DMS53 treated with DMSO at 0.1 percent for 48 hours (cell line): ENCODE measurements around the gene ZFP92.

Source experiments
- DNase-seq: peaks from one replicate; lab custom pipeline; 2025; ENCODE audit not compliant: unreplicated experiment; lab: John Stamatoyannopoulos, UW

ZFP92 gene

DNA sequence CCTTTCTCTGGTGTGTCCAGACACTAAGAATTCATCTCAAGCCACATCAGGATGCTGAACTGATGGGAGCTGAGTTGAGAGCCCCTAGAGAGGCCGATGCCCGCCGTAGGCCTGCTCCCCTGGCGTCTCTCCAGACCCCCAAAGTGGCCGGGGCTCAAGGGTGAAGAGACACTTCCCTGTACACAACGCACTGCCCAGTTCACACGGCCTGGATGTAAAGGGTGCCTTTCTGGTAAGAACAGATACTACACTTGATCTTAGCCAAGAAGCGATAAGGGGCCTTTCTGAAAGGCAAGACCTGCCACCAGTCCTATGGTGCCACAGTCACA lies 39.6 kb downstream of the ZFP92 start:
- DNase-seq = no peak

DNA sequence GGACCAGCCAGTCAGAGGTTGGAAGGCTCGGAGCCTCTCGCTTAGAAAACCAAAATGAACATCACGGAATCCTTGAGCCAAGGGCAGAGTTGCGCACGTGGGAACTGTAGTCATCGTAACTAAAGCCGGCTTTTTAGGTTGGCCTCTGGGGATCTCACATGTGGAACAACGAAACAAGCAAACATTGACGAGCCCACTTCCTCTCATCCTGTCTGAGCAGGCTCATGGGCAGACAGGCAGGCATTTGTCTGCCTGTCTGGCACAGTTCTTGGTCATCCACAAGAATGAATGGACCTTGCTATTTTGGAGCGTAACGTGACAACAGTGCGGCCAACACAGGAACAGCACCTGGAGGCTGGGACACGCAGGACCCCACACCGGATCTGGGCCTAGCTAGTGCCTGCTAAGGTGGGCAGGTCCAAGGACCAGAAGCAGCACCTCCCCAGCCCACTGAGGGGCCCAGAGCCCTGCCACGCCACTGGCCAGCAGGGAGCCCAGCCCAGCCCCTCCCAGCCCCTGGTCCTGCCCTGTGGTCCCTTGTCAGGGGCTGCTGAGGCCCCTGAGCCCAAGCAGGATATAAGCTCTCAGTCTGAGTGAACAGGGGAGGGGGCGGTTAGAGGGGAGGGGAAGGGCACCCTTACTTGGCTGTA lies 43.8 kb downstream of the ZFP92 start:
- no peak for DNase-seq

DNA sequence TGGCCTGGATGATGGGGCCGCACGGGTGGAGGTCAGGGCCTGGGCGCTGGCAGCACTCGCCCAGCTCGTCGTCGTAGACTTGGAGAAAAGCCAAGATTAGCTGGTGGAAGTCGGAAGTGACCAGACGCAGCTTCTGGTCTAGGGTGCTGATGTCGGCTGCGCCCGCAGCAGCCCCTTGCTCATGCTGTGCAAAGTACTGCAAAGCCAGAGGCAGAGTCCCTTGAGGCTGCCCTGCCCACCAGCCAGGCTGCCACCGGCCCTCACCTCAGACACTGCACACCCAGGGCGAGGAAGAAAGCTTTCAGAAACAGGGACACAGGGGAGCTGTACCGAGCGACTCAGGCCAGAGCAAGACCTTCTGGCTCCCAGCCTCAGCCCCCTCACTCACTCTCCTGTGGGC lies 44.3 kb downstream of the ZFP92 start:
- DNase-seq = no peak

DNA sequence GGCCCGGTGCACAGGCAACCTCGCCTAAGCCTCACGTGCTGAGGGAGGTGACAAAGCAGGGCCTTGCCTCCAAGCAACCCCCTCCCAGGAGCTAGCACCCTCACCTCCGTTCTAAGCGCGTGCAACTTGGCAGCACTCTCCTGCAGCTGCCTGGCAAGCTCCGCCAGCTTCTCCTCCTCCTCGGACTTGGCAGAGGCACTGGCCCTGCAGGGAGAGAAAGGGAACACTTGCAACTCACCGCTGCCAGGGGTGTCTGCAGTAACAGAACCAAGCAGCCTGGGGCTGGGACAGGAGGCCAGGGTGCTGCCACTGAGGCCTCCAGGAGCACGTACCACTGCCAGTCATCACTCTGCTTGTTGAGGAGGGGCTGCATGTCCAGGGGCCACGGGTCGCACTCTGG lies 44.9 kb downstream of the ZFP92 start:
- no peak for DNase-seq

DNA sequence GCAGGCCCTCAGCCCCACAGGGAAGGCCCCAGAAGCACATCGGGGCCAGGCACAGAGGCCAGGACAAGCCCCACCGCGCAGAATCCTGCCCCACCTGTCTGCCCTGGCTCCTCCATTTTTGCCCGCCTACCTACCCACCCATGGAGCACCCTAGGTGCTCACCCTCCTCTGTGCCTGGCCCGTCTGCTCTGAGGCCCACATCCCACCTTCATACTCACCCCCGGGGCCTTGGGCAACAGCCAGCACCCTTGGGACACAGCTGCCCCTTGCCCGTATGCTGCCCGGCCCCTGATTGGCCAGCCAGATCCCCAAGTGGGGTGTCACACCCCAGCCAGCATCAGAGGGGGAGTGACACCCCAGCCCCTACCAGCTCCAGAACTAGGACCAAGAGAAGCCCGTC lies 45.4 kb downstream of the ZFP92 start:
- no peak for DNase-seq

DNA sequence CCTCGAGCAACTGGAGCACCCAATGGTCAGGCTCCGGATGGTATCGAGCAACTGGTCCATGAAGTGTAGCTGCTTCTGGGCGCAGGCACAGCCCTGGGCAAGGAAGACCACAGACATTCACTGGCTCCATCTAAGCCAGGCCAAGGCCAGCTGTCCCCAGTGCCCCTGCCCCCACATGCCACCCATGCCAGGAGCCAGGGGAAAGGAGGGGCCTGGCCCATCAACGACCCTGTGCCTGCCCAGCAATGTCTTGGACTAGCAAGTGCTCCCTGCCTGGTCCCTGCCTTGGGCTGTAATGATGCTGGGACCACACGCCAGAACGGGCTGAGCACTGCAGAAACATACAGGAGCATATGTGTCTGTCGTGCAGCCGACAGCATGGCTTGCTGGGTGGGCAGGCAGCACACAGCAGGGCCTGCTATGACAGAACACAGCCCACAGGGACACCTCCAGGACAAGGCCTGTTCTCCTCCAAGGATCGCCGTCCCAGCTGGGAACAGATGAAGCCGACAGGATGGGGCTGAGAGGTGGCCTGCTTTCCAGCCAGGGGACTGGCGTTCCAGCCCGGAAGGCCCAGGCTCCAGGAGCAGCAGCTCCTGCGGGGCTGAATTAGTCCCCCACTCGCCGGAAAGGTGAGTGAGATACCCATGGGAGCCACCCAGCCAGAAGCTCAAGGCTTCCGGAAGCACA lies 46.0 kb downstream of the ZFP92 start:
- no peak for DNase-seq

DNA sequence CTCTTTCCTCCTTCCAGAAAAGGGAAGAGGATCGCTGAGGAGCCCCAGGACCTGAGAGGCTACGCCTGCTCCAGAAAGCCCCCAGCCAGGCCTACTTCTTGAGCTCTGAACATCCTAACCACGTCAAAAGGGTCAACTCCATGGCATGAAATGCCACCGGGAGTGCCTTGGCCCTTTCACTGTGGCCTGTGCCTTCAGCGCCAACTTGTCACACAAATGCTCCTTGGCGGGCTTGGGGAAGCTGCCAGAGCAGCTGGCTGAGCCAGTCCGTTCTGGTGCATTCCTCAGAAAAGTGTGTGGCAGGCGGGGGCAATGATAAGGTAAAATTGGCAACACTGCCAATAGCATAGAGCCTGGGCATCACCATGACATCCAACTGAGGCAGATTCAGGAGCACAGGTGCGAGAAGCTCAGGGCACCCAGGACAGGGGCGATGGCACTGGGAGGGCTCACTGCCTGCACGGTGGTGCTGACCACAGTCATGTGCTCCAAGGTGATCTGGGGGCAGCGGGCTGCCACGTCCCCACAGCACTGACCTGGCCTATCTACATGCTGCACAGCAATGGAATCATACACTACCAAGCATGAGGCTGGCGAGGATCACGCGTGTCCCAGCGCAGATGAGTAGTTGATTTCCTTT lies 46.7 kb downstream of the ZFP92 start:
- DNase-seq = no peak

DNA sequence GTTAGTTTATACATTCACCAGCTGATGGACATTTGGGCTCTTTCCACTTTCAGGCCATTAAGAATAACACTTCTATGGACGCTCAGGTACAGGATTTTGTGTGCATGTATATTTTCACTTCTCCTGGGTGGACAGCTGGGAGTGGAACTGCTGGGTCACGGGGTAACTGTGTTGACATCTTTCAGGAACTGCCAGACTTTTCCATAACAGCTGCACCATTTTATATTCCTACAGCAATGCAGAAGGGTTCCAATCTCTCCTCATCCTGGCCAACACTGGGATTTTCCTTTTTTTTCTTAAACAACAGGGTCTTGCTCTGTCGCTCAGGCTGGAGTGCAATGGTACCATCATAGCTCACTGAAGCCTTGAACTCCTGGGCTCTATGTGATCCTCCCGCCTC lies 47.2 kb downstream of the ZFP92 start:
- DNase-seq = no peak

DNA sequence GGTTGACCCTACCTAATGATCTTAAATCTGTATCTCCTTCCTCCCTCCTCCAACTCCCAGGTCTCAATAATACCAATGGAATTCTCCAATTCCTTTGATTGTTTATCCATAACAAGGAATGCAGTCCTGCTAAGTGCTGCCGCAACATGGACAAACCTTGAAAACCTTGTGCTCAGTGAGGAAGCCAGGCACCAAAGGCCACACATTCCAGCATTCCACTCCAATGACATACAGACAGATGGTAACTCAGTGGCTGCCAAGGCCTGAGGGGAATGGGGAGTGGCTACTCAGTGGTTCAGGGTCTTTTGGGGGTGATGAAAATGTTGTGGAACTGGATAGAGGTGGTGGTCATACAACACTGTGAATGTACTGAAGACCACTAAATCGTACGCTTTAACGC lies 48.7 kb downstream of the ZFP92 start:
- no peak for DNase-seq

DNA sequence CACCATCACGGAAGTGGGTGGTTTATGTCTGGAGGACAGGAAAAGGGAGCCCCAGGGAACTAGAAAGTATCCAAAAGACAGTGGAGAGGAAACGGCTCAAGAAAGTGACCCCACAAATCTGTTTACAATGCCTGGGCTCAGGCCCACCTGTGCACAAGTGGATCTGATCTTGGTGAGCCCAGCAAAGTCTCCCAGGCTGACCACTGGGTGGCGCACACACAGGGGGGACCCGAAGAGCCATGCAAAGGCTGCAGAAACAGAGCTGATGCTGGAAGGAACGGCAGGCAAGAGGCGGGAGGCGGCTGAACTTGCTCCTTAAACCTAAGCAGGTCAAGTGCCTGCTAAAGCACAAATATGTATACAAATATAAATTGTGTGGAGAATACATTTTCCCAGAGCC lies 49.6 kb downstream of the ZFP92 start:
- DNase-seq = no peak
